ENCODE results near the gene ITGA3. TPM values are rescaled to one million over a fixed set of nuclear protein-coding genes. Genes with fewer than 3 reads are reported as not detected.

ITGA3 gene
- total RNA-seq, 2 donors from 2014 or later = 16.6 to 21.7 TPM

GRCh38 chr17:50100921-50101345 lies 45.0 kb downstream of the ITGA3 start:
- peaks cover 7% of the 10 kb centered on the region for H3K4me1 ChIP-seq (ENCODE audit: control insufficient read depth, insufficient read depth, low read length)
- Mint-ChIP-seq H3K27ac (peak overlapping the region; percentile 72), H3K4me1 (peaks cover 27% of the 10 kb centered on the region), H3K27me3 (ENCODE audit: insufficient read depth) (no peaks in the 10 kb centered on the region), H3K4me3 (peak overlapping the region; percentile 22), H3K9me3 (no peaks in the 10 kb centered on the region), H3K36me3 (ENCODE audit: low read depth) (peaks cover 13% of the 10 kb centered on the region)
- H3K9me3 ChIP-seq (ENCODE audit: control insufficient read depth, low read length) = no peaks in the 10 kb centered on the region
- WGBS, 2 experiments (ENCODE audit: insufficient coverage in 1 of 2, insufficient read length in 1 of 2) = 37 to 38% methylated on average over 13 to 15 of the region's 15 CpGs
- H3K4me3 ChIP-seq (ENCODE audit: low read length) = no peak overlapping the region
- H3K27me3 ChIP-seq (ENCODE audit: control insufficient read depth, insufficient read depth, low read length, poor library complexity, severe bottlenecking) = no peaks in the 10 kb centered on the region
- H3K36me3 ChIP-seq (ENCODE audit: control insufficient read depth, insufficient read depth, low read length) = peaks cover 8% of the 10 kb centered on the region
- no peak overlapping the region for H3K27ac ChIP-seq (ENCODE audit: low read depth, low read length)
- peak; percentile 88 for DNase-seq
- no peak overlapping the region for H3K9ac ChIP-seq (ENCODE audit: extremely low read depth, low read length, poor library complexity, severe bottlenecking)
- TF ChIP-seq CTCF (conservative IDR thresholded peaks at IDR 0.05) = no peak

GRCh38 chr17:50101346-50102163 lies 45.6 kb downstream of the ITGA3 start:
- peaks cover 15% of the 10 kb centered on the region for H3K36me3 Mint-ChIP-seq (ENCODE audit: low read depth)
- Histone ChIP-seq H3K9ac (ENCODE audit: extremely low read depth, low read length, poor library complexity, severe bottlenecking) (no peak overlapping the region), H3K4me3 (ENCODE audit: low read length) (no peak overlapping the region), H3K9me3 (ENCODE audit: control insufficient read depth, low read length) (no peaks in the 10 kb centered on the region), H3K36me3 (ENCODE audit: control insufficient read depth, insufficient read depth, low read length) (peaks cover 8% of the 10 kb centered on the region), H3K4me1 (ENCODE audit: control insufficient read depth, insufficient read depth, low read length) (peaks cover 7% of the 10 kb centered on the region), H3K27ac (ENCODE audit: low read depth, low read length) (peak overlapping the region; percentile 8), H3K27me3 (ENCODE audit: control insufficient read depth, insufficient read depth, low read length, poor library complexity, severe bottlenecking) (no peaks in the 10 kb centered on the region)
- peak overlapping the region; percentile 22 for H3K4me3 Mint-ChIP-seq
- H3K9me3 Mint-ChIP-seq = no peaks in the 10 kb centered on the region
- peaks cover 25% of the 10 kb centered on the region for H3K4me1 Mint-ChIP-seq
- H3K27ac Mint-ChIP-seq = peak overlapping the region; percentile 72
- WGBS, 2 experiments (ENCODE audit: insufficient coverage in 1 of 2, insufficient read length in 1 of 2) = 26 to 45% methylated on average over 6 to 17 of the region's 17 CpGs
- H3K27me3 Mint-ChIP-seq (ENCODE audit: insufficient read depth) = no peaks in the 10 kb centered on the region
- peak; percentile 90 for DNase-seq
- TF ChIP-seq CTCF (conservative IDR thresholded peaks at IDR 0.05) = peak; percentile 59

GRCh38 chr17:50102164-50102991 lies 46.5 kb downstream of the ITGA3 start:
- peaks cover 7% of the 10 kb centered on the region for H3K4me1 ChIP-seq (ENCODE audit: control insufficient read depth, insufficient read depth, low read length)
- H3K36me3 Mint-ChIP-seq (ENCODE audit: low read depth) = peaks cover 15% of the 10 kb centered on the region
- H3K27me3 ChIP-seq (ENCODE audit: control insufficient read depth, insufficient read depth, low read length, poor library complexity, severe bottlenecking) = no peaks in the 10 kb centered on the region
- no peak overlapping the region for H3K4me3 ChIP-seq (ENCODE audit: low read length)
- H3K9me3 ChIP-seq (ENCODE audit: control insufficient read depth, low read length) = no peaks in the 10 kb centered on the region
- no peak overlapping the region for H3K27ac Mint-ChIP-seq
- no peak for TF ChIP-seq CTCF (conservative IDR thresholded peaks at IDR 0.05)
- no peak for DNase-seq
- H3K9me3 Mint-ChIP-seq = no peaks in the 10 kb centered on the region
- peaks cover 8% of the 10 kb centered on the region for H3K36me3 ChIP-seq (ENCODE audit: control insufficient read depth, insufficient read depth, low read length)
- peaks cover 25% of the 10 kb centered on the region for H3K4me1 Mint-ChIP-seq
- no peak overlapping the region for H3K9ac ChIP-seq (ENCODE audit: extremely low read depth, low read length, poor library complexity, severe bottlenecking)
- peak overlapping the region; percentile 8 for H3K27ac ChIP-seq (ENCODE audit: low read depth, low read length)
- H3K27me3 Mint-ChIP-seq (ENCODE audit: insufficient read depth) = no peaks in the 10 kb centered on the region
- no peak overlapping the region for H3K4me3 Mint-ChIP-seq
- WGBS, 2 experiments (ENCODE audit: insufficient coverage in 1 of 2, insufficient read length in 1 of 2) = 81 to 83% methylated on average over 10 to 15 of the region's 15 CpGs

Measured in endodermal cell (in vitro differentiated cells).